CD14-positive monocyte (primary cell): Measurements from ENCODE around the gene MEF2D. TPM values are rescaled to one million over a fixed set of nuclear protein-coding genes. Genes with fewer than 3 reads are reported as not detected.

ENCODE experiments used
- DNase-seq, 3 donors: peaks; one replicate each; pipeline ENCODE4 v3.0.0-alpha.2; 2011 to 2022
- H2AFZ ChIP-seq: 2 replicates; pipeline ENCODE4 v1.6.0; 2012; ENCODE audit warnings: mild to moderate bottlenecking, low read depth, low read length, inconsistent platforms; ENCODE audit not compliant: insufficient read depth, poor library complexity, severe bottlenecking
- H3K27ac ChIP-seq, 2 donors: 1 replicate in 1 of 2; 2 replicates in 1 of 2; pipeline ENCODE4 v1.5.1; 2012 to 2013; ENCODE audit warnings: low read length in 2 of 2, control low read depth in 1 of 2, inconsistent platforms in 1 of 2, low read depth in 1 of 2, mild to moderate bottlenecking in 1 of 2
- H3K27me3 ChIP-seq, 2 donors: one replicate each; pipeline versions ENCODE4 v1.6.0 to v1.6.1; 2011 to 2013; ENCODE audit warnings: low read length in 2 of 2; ENCODE audit not compliant: control insufficient read depth in 2 of 2, insufficient read depth in 2 of 2
- H3K36me3 ChIP-seq, 2 donors: replicated peaks in 1 of 2; 1 replicate in 1 of 2; 2 replicates in 1 of 2; pipeline versions ENCODE4 v1.5.1 to v1.6.1; 2012 to 2013; ENCODE audit warnings: low read length in 2 of 2, control low read depth in 1 of 2, inconsistent platforms in 1 of 2, mild to moderate bottlenecking in 1 of 2; ENCODE audit not compliant: insufficient read depth in 2 of 2, control insufficient read depth in 1 of 2
- H3K4me1 ChIP-seq, 2 donors: 1 replicate in 1 of 2; 2 replicates in 1 of 2; pipeline versions ENCODE4 v1.5.1 to v1.6.1; 2012 to 2013; ENCODE audit warnings: low read length in 2 of 2, control low read depth in 1 of 2, inconsistent platforms in 1 of 2, mild to moderate bottlenecking in 1 of 2, moderate library complexity in 1 of 2; ENCODE audit not compliant: insufficient read depth in 2 of 2, control insufficient read depth in 1 of 2
- H3K4me2 ChIP-seq: replicated peaks from 2 replicates; pipeline ENCODE3; 2012; ENCODE audit warnings: low read length, moderate library complexity, mild to moderate bottlenecking; ENCODE audit not compliant: poor library complexity, severe bottlenecking; ENCODE audit errors: extremely low read depth
- H3K4me3 ChIP-seq, 3 experiments: fragments of 200-600 bp in 1 of 3; sonication (generic) in 1 of 3; replicated peaks in 1 of 3; 1 replicate in 2 of 3; 2 replicates in 1 of 3; pipeline ENCODE4 v1.5.1; 2011 to 2013; ENCODE audit warnings: low read length in 3 of 3, mild to moderate bottlenecking in 3 of 3, control low read depth in 2 of 3, low read depth in 2 of 3, inconsistent platforms in 1 of 3, moderate library complexity in 1 of 3
- H3K79me2 ChIP-seq: 2 replicates; pipeline ENCODE4 v1.6.0; 2012; ENCODE audit warnings: mild to moderate bottlenecking, control low read depth, inconsistent platforms, low read length, moderate library complexity; ENCODE audit not compliant: insufficient read depth
- H3K9ac ChIP-seq: 2 replicates; pipeline ENCODE4 v1.6.0; 2017; ENCODE audit warnings: low read length, mild to moderate bottlenecking; ENCODE audit not compliant: insufficient read depth, poor library complexity, severe bottlenecking
- H3K9me3 ChIP-seq, 2 donors: replicated peaks in 1 of 2; 1 replicate in 1 of 2; 2 replicates in 1 of 2; pipeline versions ENCODE4 v1.5.1 to v1.6.1; 2012 to 2013; ENCODE audit warnings: low read length in 2 of 2, control low read depth in 1 of 2; ENCODE audit not compliant: control insufficient read depth in 1 of 2, insufficient read depth in 1 of 2
- H4K20me1 ChIP-seq: 2 replicates; pipeline ENCODE4 v1.6.0; 2012; ENCODE audit warnings: mild to moderate bottlenecking, low read length, control low read depth, moderate library complexity; ENCODE audit not compliant: insufficient read depth
- H3K27ac Mint-ChIP-seq, 7 donors: one replicate each; pipeline ENCODE4 v1.8.0; 2020; ENCODE audit warnings: mild to moderate bottlenecking in 7 of 7, mixed read lengths in 7 of 7, moderate library complexity in 6 of 7, inconsistent platforms in 2 of 7
- H3K27me3 Mint-ChIP-seq, 3 donors: one replicate each; pipeline ENCODE4 v1.8.0; 2021 to 2022; ENCODE audit warnings: low read depth in 3 of 3, mild to moderate bottlenecking in 3 of 3, mixed read lengths in 3 of 3, moderate library complexity in 3 of 3, inconsistent platforms in 1 of 3
- H3K36me3 Mint-ChIP-seq, 2 donors: one replicate each; pipeline ENCODE4 v1.8.0; 2020; ENCODE audit warnings: mixed read lengths in 2 of 2, inconsistent platforms in 1 of 2, mild to moderate bottlenecking in 1 of 2
- H3K4me1 Mint-ChIP-seq: one replicate; pipeline ENCODE4 v1.8.0; 2020; ENCODE audit warnings: mild to moderate bottlenecking, mixed read lengths
- H3K4me3 Mint-ChIP-seq, 2 donors: one replicate each; pipeline ENCODE4 v1.8.0; 2020; ENCODE audit warnings: mild to moderate bottlenecking in 2 of 2, mixed read lengths in 2 of 2, moderate library complexity in 1 of 2
- H3K9me3 Mint-ChIP-seq, 7 donors: one replicate each; pipeline ENCODE4 v1.8.0; 2020 to 2022; ENCODE audit warnings: mixed read lengths in 7 of 7, mild to moderate bottlenecking in 6 of 7, moderate library complexity in 6 of 7, inconsistent platforms in 2 of 7
- CTCF ChIP-seq: fragments of 200-600 bp; IDR thresholded peaks from one replicate; pipeline ENCODE4 v1.8.0; 2022; ENCODE audit warnings: antibody characterized with exemption, mild to moderate bottlenecking
- WGBS: methylation state at CpG from one replicate; pipeline ENCODE4 v1.1.5; 2013; ENCODE audit warnings: missing lambda C conversion rate; ENCODE audit not compliant: insufficient coverage; 5-methylcytosine and 5-hydroxymethylcytosine counted together
- intact Hi-C, 2 donors: fragments of 100-400 bp; cut with micrococcal nuclease; formaldehyde crosslinking; loops; one replicate each; pipeline versions ENCODE4 v1.15.0 to v1.15.1; 2023
- polyA plus RNA-seq, 3 donors: library from polyadenylated mRNA; depleted of rRNA in 1 of 3; unstranded in 2 of 3; stranded (reverse) in 1 of 3; fragments of 300-500 nt in 2 of 3; fragments of >200 nt in 1 of 3; fragmentation: Illumina TruSeq in 2 of 3; gene quantifications; 1 replicate in 2 of 3; 2 replicates in 1 of 3; pipeline ENCODE4 v1.2.3, GENCODE V29; 2012 to 2021

Gene MEF2D
- polyA plus RNA-seq, 3 donors, result 4.5 to 66.4 (median 8.0) TPM

- no peak overlapping the region for H3K9ac ChIP-seq
- peak overlapping the region in 6 of 7 donors; percentile 19 to 99 (median 66) for H3K27ac Mint-ChIP-seq
- H3K4me1 ChIP-seq, result peaks cover 66 to 89% of the 10 kb centered on the region in 2 donors
- TF ChIP-seq CTCF, result no peak
- peaks cover 0 to 1% (median 0%) of the 10 kb centered on the region in 7 donors for H3K9me3 Mint-ChIP-seq
- peaks cover 0 to 2% (median 0%) of the 10 kb centered on the region in 3 donors for H3K27me3 Mint-ChIP-seq
- H3K27me3 ChIP-seq, result no peaks in the 10 kb centered on the region
- peaks cover 76% of the 10 kb centered on the region for H3K4me1 Mint-ChIP-seq
- no peak overlapping the region for H3K4me2 ChIP-seq
- no peak overlapping the region for H2AFZ ChIP-seq
- no peaks in the 10 kb centered on the region for H3K36me3 ChIP-seq
- peaks cover 39% of the 10 kb centered on the region for H3K79me2 ChIP-seq
- no peak for DNase-seq
- WGBS, result no CpG with 5 or more reads among the region's 2 CpGs
- no peaks in the 10 kb centered on the region for H3K36me3 Mint-ChIP-seq
- H3K9me3 ChIP-seq, result no peaks in the 10 kb centered on the region
- H4K20me1 ChIP-seq, result no peaks in the 10 kb centered on the region
- intact Hi-C loops, result loop anchor here in 1 of 2 donors (5.0 to 10.0 kb wide), 2 partner anchors 49 to 218 kb away; partner anchors contain the start of genes ISG20L2 and METTL25B
- peak overlapping the region in 1 of 2 donors; percentile 98 for H3K27ac ChIP-seq
- H3K4me3 Mint-ChIP-seq, result no peak overlapping the region
- no peak overlapping the region for H3K4me3 ChIP-seq
These were observed 5.9 kb upstream of the MEF2D start for GRCh38 chr1:156506450-156506849.

GRCh38 chr1:156505679-156506298 is 5.2 kb upstream of the MEF2D start:
- Mint-ChIP-seq H3K4me1 (peaks cover 69% of the 10 kb centered on the region), H3K27ac (peak overlapping the region; percentile 95 to 100 (median 99)), H3K27me3 (peaks cover 0 to 2% (median 0%) of the 10 kb centered on the region in 3 donors), H3K9me3 (peaks cover 0 to 1% (median 0%) of the 10 kb centered on the region in 7 donors), H3K36me3 (no peaks in the 10 kb centered on the region), H3K4me3 (peak overlapping the region; percentile 72 to 90)
- H4K20me1 ChIP-seq, result no peaks in the 10 kb centered on the region
- no peaks in the 10 kb centered on the region for H3K9me3 ChIP-seq
- H3K9ac ChIP-seq, result peak overlapping the region; percentile 65
- TF ChIP-seq CTCF, result no peak
- peak overlapping the region in 1 of 3 experiments; percentile 99 for H3K4me3 ChIP-seq
- H3K4me1 ChIP-seq, result peaks cover 68 to 90% of the 10 kb centered on the region in 2 donors
- H2AFZ ChIP-seq, result no peak overlapping the region
- no peaks in the 10 kb centered on the region for H3K36me3 ChIP-seq
- peak overlapping the region; percentile 96 for H3K4me2 ChIP-seq
- H3K79me2 ChIP-seq, result peaks cover 42% of the 10 kb centered on the region
- no peak for DNase-seq
- H3K27me3 ChIP-seq, result no peaks in the 10 kb centered on the region
- intact Hi-C loops, result loop anchor here in 1 of 2 donors (5.0 to 10.0 kb wide), 2 partner anchors 48 to 219 kb away; partner anchors contain the start of genes ISG20L2 and METTL25B
- 81% methylated on average over 13 of the region's 21 CpGs for WGBS
- peak overlapping the region; percentile 91 to 98 for H3K27ac ChIP-seq
